ENCODE results near the gene ANO3.
"Not testable (repeated sequence)": the region's sequence is repeated elsewhere in the genome, so short reads cannot be mapped to it uniquely, and the experiment has no call there.

The ANO3 gene

GRCh38 chr11:26579683-26580082 is 247.8 kb downstream of the ANO3 start:
- DNase-seq, result no peak

DNA sequence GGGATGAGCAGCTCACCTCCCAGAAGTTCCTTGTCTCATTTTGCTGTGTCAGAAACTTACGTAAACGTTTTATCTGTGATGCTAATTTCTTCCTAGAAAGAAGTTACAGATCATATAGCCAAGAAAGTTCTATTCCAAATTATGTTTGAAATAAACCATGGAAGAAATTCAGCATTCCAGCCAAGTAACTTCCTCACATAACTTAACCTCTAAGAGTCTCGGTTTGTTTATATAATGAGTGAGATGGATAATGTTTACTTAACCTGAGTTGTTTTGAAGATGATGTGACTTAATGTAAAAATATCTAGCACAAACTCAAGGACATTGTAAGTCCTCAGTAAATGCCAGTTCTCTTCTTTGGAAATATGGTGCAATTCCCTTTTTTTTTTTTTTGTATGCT is 249.0 kb downstream of the ANO3 start:
- DNase-seq, result no peak

DNA sequence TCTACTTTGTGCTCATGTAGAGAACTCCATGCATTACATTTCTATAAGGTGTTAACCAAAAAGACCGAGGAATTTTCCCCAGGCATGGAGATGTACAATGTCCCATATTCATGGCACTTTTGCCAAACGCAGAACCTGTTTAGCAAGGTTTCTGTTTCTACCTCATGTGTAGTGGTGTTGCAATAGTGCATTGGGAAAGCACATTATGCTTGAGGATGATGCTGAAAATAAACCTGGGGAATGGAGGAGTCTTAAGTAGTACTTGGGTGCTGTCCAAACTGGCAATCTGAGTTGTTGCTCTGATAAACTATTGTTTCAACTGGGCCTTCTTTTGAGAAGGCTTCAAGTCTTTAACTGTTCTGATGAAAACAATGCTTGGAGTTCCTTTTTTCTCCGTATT is 251.6 kb downstream of the ANO3 start:
- no peak for DNase-seq

DNA sequence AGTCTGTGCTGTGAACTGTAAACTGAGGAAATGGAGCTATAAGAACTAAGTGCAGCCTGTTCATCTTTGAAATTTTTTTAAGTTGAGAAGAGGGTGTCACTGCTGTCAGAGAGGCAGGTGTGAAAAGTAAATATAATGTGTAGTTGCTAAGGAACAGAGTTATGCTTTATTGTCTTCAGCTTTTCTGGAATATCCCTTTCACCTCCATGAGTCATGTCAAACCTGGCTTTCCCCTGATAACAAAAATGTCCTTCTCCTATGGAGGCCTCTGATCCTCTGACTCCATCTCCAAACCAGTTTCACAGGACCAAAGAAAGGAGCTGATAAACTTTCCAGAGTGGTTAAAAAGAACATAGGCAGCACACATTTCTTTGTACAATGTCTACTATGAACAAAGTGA is 252.9 kb downstream of the ANO3 start:
- no peak for DNase-seq

- DNase-seq, result no peak
Measured at GRCh38 chr11:26587073-26587472, 255.1 kb downstream of the ANO3 start.

DNA sequence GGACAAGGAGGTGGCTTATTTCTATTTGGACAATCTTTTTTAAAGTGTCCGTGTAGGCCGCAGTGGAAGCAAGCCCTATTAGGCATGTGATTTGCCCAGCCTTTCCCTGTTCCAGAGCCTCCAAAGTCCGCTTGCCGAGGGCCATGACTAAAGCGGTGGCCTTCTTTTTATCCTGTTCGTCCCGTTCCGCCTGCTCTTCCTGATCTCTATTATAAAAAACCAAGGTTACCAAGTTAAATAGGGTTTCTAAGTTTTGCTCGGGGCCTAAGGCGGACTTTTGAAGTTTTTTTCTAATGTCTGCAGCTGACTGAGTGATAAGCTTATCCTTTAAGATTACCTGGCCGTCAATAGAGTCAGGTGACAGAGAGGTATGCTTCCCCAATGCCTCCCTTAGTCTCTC is 261.8 kb downstream of the ANO3 start:
- DNase-seq, result no peak

GRCh38 chr11:26595207-26595865 is 263.4 kb downstream of the ANO3 start:
- DNase-seq, result not testable (repeated sequence)

DNA sequence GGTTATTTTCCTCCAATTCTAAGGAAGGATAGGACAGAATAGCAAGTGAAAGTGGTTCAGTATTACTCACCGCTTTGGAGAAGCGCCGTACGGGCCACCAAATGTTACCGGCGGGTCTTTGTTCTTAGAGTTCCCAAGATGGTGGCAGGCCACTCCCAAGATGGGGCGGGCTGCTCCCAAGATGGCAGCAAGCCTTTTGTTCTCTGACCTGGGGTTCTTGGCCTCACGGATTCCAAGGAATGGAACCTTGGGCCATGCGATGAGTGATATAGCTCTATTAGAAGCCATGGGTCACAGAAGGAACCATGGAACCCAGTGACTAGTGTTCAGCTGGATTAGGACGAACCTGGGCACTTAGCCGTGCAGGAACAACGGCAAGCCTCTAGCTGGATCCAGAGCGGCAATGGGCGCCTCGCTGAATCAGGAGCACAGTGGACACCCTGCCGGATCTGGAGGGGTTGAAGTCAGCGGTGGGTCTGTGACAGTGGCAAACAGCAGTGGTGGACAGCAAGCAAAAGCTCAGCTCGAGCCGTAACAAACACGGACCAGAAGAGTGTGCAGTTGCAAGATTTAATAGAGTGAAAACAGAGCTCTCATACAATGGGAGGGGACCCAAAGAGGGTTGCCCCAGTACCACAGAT is 265.2 kb downstream of the ANO3 start:
- DNase-seq, result not testable (repeated sequence)

- no peak for DNase-seq
Measured at GRCh38 chr11:26597899-26598298, 266.0 kb downstream of the ANO3 start.

DNA sequence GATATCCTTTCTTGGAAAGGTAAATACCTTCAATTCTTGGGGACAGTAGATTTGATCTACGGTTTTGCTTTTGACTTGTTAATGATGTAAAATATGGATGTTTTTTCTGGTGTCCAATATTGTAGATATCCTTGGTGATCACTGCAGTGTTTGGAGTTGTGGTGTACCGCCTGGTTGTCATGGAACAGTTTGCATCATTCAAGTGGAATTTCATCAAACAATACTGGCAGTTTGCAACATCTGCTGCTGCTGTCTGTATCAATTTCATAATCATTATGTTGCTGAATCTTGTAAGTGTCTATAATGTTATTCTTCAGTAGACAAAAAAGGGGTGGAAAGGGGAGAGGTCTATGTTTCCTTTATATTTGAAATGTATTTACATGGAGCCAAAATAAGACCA is 267.5 kb downstream of the ANO3 start:
- DNase-seq, result no peak

DNA sequence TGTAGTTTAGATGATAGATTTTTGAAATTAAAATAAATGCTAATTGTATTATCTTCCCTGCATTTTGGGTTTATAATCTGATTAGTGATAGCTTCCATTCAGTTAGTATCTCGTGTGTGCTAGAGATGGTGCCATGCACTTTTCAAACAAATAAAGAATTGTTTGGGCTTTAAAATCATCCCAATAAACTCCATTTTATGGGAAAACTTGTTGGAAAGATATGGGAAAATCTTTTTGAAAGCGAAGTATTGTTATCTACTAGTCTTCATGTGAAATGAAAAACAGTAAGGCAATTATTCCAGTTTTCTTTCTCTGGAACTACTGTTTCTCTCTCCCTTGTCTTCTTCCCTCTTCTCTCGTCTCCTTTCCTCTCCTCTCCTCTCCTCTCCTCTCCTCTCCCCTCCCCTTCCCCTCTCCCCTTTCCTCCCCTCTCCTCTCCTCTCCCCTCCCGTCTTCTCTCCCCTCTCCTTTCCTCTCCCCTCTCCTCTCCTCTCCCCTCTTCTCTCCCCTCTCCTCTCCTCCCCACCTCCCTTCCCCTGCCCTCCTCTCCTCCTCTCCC is 268.0 kb downstream of the ANO3 start:
- DNase-seq, result no peak

GRCh38 chr11:26607725-26608506 is 276.0 kb downstream of the ANO3 start:
- DNase-seq, result no peak

GRCh38 chr11:26608507-26609146 is 276.7 kb downstream of the ANO3 start:
- no peak for DNase-seq

- no peak for DNase-seq
Measured at GRCh38 chr11:26613759-26614158, 281.8 kb downstream of the ANO3 start.

GRCh38 chr11:26618441-26618840 is 286.5 kb downstream of the ANO3 start:
- DNase-seq, result no peak

DNA sequence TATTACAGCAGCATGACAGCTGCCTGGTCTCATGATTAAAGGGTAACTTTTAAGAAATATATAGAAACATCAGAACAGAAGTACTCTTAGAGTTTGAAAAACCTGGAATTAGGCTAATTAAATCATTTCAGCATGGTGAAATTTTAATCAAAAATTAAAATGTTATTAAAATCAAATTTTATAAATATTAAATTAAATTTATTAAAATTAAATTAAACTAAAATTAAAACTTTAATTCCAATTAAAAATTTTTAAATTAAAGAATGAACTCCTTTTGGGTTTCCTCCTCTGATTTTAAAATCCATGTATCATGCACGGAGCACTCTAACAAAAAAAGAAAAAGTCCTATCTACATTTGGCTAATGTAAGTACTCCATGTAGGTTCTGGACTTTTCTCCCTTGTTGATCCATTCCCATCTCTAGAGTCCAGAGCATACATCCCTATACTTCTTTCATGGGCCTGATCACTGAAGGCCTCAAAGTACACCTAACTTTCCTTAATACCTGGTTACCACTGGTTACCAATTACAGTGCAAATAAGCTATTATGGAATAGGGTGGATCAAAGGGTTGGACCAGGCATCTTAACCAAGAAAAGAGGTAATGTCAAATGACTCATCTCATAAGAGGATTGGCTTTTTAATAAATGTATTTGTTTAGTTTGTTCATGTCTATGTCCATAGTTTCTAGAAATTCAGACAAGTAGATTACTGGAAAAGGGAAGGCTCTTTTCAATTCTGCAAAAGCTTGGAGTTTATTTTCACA is 288.5 kb downstream of the ANO3 start:
- DNase-seq, result no peak

DNA sequence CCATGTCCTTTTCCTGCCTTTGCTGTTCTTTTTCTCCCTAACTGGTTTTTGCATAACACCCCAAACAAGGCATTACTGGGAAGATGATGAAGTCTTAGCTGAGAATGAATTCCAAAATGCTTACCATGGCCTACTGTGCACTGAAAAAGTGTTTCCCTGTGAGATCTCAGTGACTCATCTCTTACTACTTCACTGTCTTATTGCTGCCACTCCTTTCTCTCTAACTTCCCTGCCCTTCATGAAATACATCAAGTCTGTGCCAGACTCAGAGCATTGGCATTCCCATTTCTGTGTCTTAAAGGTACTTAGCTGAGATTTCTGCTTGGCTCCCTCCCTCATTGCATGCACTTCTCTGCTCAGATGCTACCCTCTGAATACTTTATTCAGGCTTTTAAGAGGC is 289.2 kb downstream of the ANO3 start:
- no peak for DNase-seq

GRCh38 chr11:26622181-26622580 is 290.3 kb downstream of the ANO3 start:
- DNase-seq, result no peak

GRCh38 chr11:26623076-26623659 is 291.2 kb downstream of the ANO3 start:
- DNase-seq, result no peak

- no peak for DNase-seq
Measured at GRCh38 chr11:26626346-26626745, 294.4 kb downstream of the ANO3 start.

GRCh38 chr11:26632691-26633159 is 300.8 kb downstream of the ANO3 start:
- DNase-seq, result no peak

DNA sequence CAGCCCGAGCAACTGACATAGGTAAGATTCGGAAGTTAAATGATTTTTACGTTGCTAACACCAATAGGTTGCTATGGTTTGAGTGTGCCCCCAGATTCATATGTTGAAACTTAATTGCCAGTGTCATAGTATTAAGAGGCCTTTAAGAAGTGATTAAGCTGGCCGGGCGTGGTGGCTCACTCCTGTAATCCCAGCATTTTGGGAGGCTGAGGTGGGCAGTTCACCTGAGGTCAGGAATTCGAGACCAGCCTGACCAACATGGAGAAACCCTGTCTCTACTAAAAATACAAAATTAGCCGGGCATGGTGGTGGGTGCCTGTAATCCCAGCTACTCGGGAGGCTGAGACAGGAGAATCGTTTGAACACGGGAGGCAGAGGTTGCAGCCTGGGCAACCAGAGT is 311.4 kb downstream of the ANO3 start:
- DNase-seq, result not testable (repeated sequence)

Data from activated T-cell treated with anti-CD3 and anti-CD28 coated beads, Interleukin-2, amount 50 U/mL, for 1 hour (primary cell).